ENCODE measurements around the gene SUPT6H.

SUPT6H gene

GRCh38 chr17:28716740-28717577 lies 55.0 kb downstream of the SUPT6H start (continued):
- no peak for TF ChIP-seq ZBTB11 (tag by site-specific recombination; conservative IDR thresholded peaks at IDR 0.05; ENCODE audit: low read depth)
- no peak for TF ChIP-seq ZNF169 (tag by site-specific recombination; IDR thresholded peaks at IDR 0.05)
- TF ChIP-seq ZNF660 (tag by site-specific recombination; IDR thresholded peaks at IDR 0.05): no peak
- TF ChIP-seq ZFP3 (tag by site-specific recombination; IDR thresholded peaks at IDR 0.05; ENCODE audit: low read depth): no peak
- TF ChIP-seq ZFP41 (tag by site-specific recombination; IDR thresholded peaks at IDR 0.05; ENCODE audit: borderline replicate concordance): no peak
- no peak for TF ChIP-seq ZNF214 (tag by site-specific recombination; IDR thresholded peaks at IDR 0.05; ENCODE audit: borderline replicate concordance)
- TF ChIP-seq ZNF747 (tag by site-specific recombination; IDR thresholded peaks at IDR 0.05): no peak
- no peak for TF ChIP-seq ZNF366 (tag by site-specific recombination; conservative IDR thresholded peaks at IDR 0.05)
- no peak for TF ChIP-seq ZNF302 (tag by site-specific recombination; IDR thresholded peaks at IDR 0.05; ENCODE audit: low read depth)
- no peak for TF ChIP-seq ZNF341 (tag by site-specific recombination; IDR thresholded peaks at IDR 0.05; ENCODE audit: low read depth)
- TF ChIP-seq ZNF830 (tag by site-specific recombination; IDR thresholded peaks at IDR 0.05; ENCODE audit: low read depth): no peak
- no peak for TF ChIP-seq OSR2 (tag by site-specific recombination; IDR thresholded peaks at IDR 0.05)
- no peak for TF ChIP-seq ZNF707 (tag by site-specific recombination; IDR thresholded peaks at IDR 0.05)
- TF ChIP-seq BCL6B (tag by site-specific recombination; IDR thresholded peaks at IDR 0.05): no peak
- TF ChIP-seq ZNF146 (tag by site-specific recombination; IDR thresholded peaks at IDR 0.05): 0 out of 2 replicates have a peak, but pooled peaks have one; percentile 2
- TF ChIP-seq ZNF629 (tag by site-specific recombination; IDR thresholded peaks at IDR 0.05): no peak; the same call in 1 of the 2 replicates
- TF ChIP-seq ZNF404 (tag by site-specific recombination; IDR thresholded peaks at IDR 0.05): no peak
- no peak for TF ChIP-seq ZNF280D (tag by site-specific recombination; IDR thresholded peaks at IDR 0.05)
- no peak for TF ChIP-seq ZNF785 (tag by site-specific recombination; IDR thresholded peaks at IDR 0.05)
- TF ChIP-seq KLF8 (tag by site-specific recombination; IDR thresholded peaks at IDR 0.05): no peak
- no peak for TF ChIP-seq ZNF426 (tag by site-specific recombination; IDR thresholded peaks at IDR 0.05)
- TF ChIP-seq CTCF (tag by site-specific recombination; IDR thresholded peaks at IDR 0.05): no peak
- TF ChIP-seq ZNF501 (tag by site-specific recombination; IDR thresholded peaks at IDR 0.05): 0 out of 2 replicates have a peak, but pooled peaks have one; percentile 57
- TF ChIP-seq ZNF837 (tag by site-specific recombination; IDR thresholded peaks at IDR 0.05): no peak
- no peak for TF ChIP-seq ZNF24 (tag by site-specific recombination; IDR thresholded peaks at IDR 0.05)
- no peak for TF ChIP-seq REPIN1 (tag by site-specific recombination; IDR thresholded peaks at IDR 0.05; ENCODE audit: low read depth)
- no peak for TF ChIP-seq YY1 (tag by site-specific recombination; IDR thresholded peaks at IDR 0.05)
- TF ChIP-seq PRDM4 (tag by site-specific recombination; IDR thresholded peaks at IDR 0.05): no peak
